GM12878 (cell line): Measurements from ENCODE around the gene ZNF45. TPM values are rescaled to one million over a fixed set of nuclear protein-coding genes. Genes with fewer than 3 reads are reported as not detected.

ENCODE experiments used
- CBX3 ChIP-seq: fragments of 200-600 bp; sonication (generic); IDR thresholded peaks from 2 replicates; pipeline ENCODE4 v1.6.1; 2016; ENCODE audit warnings: low read depth, borderline replicate concordance
- CEBPB ChIP-seq, 2 experiments: fragments of 150-350 bp in 1 of 2; IDR thresholded peaks; 2 replicates each; pipeline ENCODE4 v1.6.1; 2012 to 2014; ENCODE audit warnings: low read depth in 2 of 2, low read length in 2 of 2, borderline replicate concordance in 1 of 2, inconsistent platforms in 1 of 2
- CHD1 ChIP-seq: IDR thresholded peaks from 2 replicates; pipeline ENCODE4 v1.6.1; 2012; ENCODE audit warnings: low read depth, low read length, improper control_type of control experiment
- EP300 ChIP-seq, 2 experiments: fragments of 150-350 bp in 1 of 2; IDR thresholded peaks; 2 replicates each; pipeline ENCODE4 v1.6.1; 2011 to 2012; ENCODE audit warnings: low read depth in 2 of 2, low read length in 2 of 2, borderline replicate concordance in 1 of 2, improper control_type of control experiment in 1 of 2, inconsistent platforms in 1 of 2; ENCODE audit not compliant: control insufficient read depth in 1 of 2
- ESRRA ChIP-seq: IDR thresholded peaks from 2 replicates; pipeline ENCODE4 v1.6.1; 2012; ENCODE audit warnings: mild to moderate bottlenecking, low read length, improper control_type of control experiment
- FOS ChIP-seq: IDR thresholded peaks from 3 replicates; pipeline ENCODE4 v1.6.1; 2011; ENCODE audit warnings: borderline replicate concordance; ENCODE audit not compliant: insufficient read length; ENCODE audit errors: extremely low read depth
- FOXM1 ChIP-seq: IDR thresholded peaks from 2 replicates; pipeline ENCODE4 v1.6.1; 2012; ENCODE audit warnings: low read depth, mild to moderate bottlenecking, inconsistent platforms, low read length, moderate library complexity
- GABPA ChIP-seq: IDR thresholded peaks from 2 replicates; pipeline ENCODE4 v1.6.1; 2014; ENCODE audit warnings: antibody characterized with exemption, low read depth, mild to moderate bottlenecking, inconsistent platforms
- HDAC2 ChIP-seq: fragments of 200-600 bp; sonication (generic); IDR thresholded peaks from 2 replicates; pipeline ENCODE4 v1.6.1; 2017
- KAT2A ChIP-seq: conservative IDR thresholded peaks from 2 replicates; pipeline ENCODE4 v1.6.1; 2011; ENCODE audit warnings: low read depth, low read length; ENCODE audit not compliant: control insufficient read depth
- MYB ChIP-seq: fragments of 150-350 bp; IDR thresholded peaks from 2 replicates; pipeline ENCODE4 v1.6.1; 2014; ENCODE audit warnings: mild to moderate bottlenecking, low read depth, low read length, borderline replicate concordance
- NR2C1 ChIP-seq: fragments of 450-650 bp; IDR thresholded peaks from 2 replicates; pipeline ENCODE4 v1.6.1; 2017; ENCODE audit warnings: antibody characterized with exemption, mild to moderate bottlenecking, moderate library complexity
- NRF1 ChIP-seq: conservative IDR thresholded peaks from 2 replicates; pipeline ENCODE4 v1.6.1; 2011; ENCODE audit warnings: mild to moderate bottlenecking, low read depth, low read length, improper control_type of control experiment
- PML ChIP-seq: IDR thresholded peaks from 2 replicates; pipeline ENCODE4 v1.6.1; 2012; ENCODE audit warnings: low read length, inconsistent platforms
- SPI1 ChIP-seq: IDR thresholded peaks from 2 replicates; pipeline ENCODE4 v1.6.1; 2011; ENCODE audit warnings: low read depth, mild to moderate bottlenecking, low read length, moderate library complexity, borderline replicate concordance; ENCODE audit not compliant: insufficient read depth
- SREBF2 ChIP-seq: IDR thresholded peaks from 2 replicates; pipeline ENCODE4 v1.6.1; 2012; ENCODE audit warnings: mild to moderate bottlenecking, low read length
- SUPT20H ChIP-seq: IDR thresholded peaks from 2 replicates; pipeline ENCODE4 v1.6.1; 2011; ENCODE audit warnings: low read depth, mild to moderate bottlenecking, low read length, moderate library complexity, borderline replicate concordance; ENCODE audit not compliant: control insufficient read depth
- SUZ12 ChIP-seq: fragments of 200-600 bp; sonication (generic); IDR thresholded peaks from one replicate; pipeline ENCODE4 v1.6.1; 2018; ENCODE audit warnings: antibody characterized with exemption, mild to moderate bottlenecking; ENCODE audit not compliant: unreplicated experiment
- TARDBP ChIP-seq: IDR thresholded peaks from 2 replicates; pipeline ENCODE4 v1.6.1; 2016; ENCODE audit warnings: borderline replicate concordance
- WRNIP1 ChIP-seq: IDR thresholded peaks from 2 replicates; pipeline ENCODE4 v1.6.1; 2011; ENCODE audit warnings: low read depth, low read length, improper control_type of control experiment, borderline replicate concordance
- YBX1 ChIP-seq: fragments of 450-650 bp; IDR thresholded peaks from 2 replicates; pipeline ENCODE4 v1.6.1; 2016; ENCODE audit warnings: antibody characterized with exemption
- ZNF384 ChIP-seq: IDR thresholded peaks from 2 replicates; pipeline ENCODE4 v1.6.1; 2012; ENCODE audit warnings: low read depth, mild to moderate bottlenecking, low read length, improper control_type of control experiment, borderline replicate concordance
- polyA plus RNA-seq, 11 experiments: library from polyadenylated mRNA; depleted of rRNA in 4 of 11; unstranded in 6 of 11; stranded (reverse) in 5 of 11; fragments of >200 nt; fragmentation: Nextera tagmentation in 4 of 11; fragmentation: Illumina TruSeq in 1 of 11; extraction: Ambion mirVana in 4 of 11; extraction: Trizol in 1 of 11; gene quantifications; 1 replicate in 1 of 11; 2 replicates in 10 of 11; pipeline versions ENCODE4 v1.2.1 to v1.2.3, GENCODE V29; 2011 to 2016; ENCODE audit warnings: inconsistent platforms in 2 of 11, missing spikeins in 2 of 11, low read depth in 1 of 11
- total RNA-seq, 4 experiments: library from RNA; depleted of rRNA in 3 of 4; stranded (reverse); fragments of >200 nt in 3 of 4; fragmentation: Illumina TruSeq in 1 of 4; extraction: Trizol in 1 of 4; gene quantifications; 2 replicates each; pipeline versions ENCODE4 v1.2.1 to v1.2.3, GENCODE V29; 2013 to 2021
- TF ChIP-seq, protein P1 (sequence below): IDR thresholded peaks from 2 replicates; pipeline ENCODE4 v1.6.1; 2012; ENCODE audit warnings: low read depth, low read length, improper control_type of control experiment
- TF ChIP-seq, protein P2 (sequence below): IDR thresholded peaks from 2 replicates; pipeline ENCODE4 v1.6.1; 2011; ENCODE audit warnings: borderline replicate concordance, low read depth, mild to moderate bottlenecking, moderate library complexity, mixed read lengths, low read length; ENCODE audit not compliant: insufficient read depth; ENCODE audit errors: extremely low read length
- TF ChIP-seq, protein P3 (sequence below): IDR thresholded peaks from 2 replicates; pipeline ENCODE4 v1.6.1; 2012; ENCODE audit warnings: low read length, inconsistent platforms
- TF ChIP-seq, protein P4 (sequence below): fragments of 450-650 bp; IDR thresholded peaks from 2 replicates; pipeline ENCODE4 v1.6.1; 2017; ENCODE audit warnings: mild to moderate bottlenecking, low read depth, inconsistent platforms; ENCODE audit not compliant: poor library complexity, severe bottlenecking

Gene ZNF45
- total and polyA plus RNA-seq, 10 of the 15 experiments (the other 5 are each of a cell fraction or from before 2014, with no cell fraction given): 4.2 to 23.1 (median 15.9) TPM

DNA sequence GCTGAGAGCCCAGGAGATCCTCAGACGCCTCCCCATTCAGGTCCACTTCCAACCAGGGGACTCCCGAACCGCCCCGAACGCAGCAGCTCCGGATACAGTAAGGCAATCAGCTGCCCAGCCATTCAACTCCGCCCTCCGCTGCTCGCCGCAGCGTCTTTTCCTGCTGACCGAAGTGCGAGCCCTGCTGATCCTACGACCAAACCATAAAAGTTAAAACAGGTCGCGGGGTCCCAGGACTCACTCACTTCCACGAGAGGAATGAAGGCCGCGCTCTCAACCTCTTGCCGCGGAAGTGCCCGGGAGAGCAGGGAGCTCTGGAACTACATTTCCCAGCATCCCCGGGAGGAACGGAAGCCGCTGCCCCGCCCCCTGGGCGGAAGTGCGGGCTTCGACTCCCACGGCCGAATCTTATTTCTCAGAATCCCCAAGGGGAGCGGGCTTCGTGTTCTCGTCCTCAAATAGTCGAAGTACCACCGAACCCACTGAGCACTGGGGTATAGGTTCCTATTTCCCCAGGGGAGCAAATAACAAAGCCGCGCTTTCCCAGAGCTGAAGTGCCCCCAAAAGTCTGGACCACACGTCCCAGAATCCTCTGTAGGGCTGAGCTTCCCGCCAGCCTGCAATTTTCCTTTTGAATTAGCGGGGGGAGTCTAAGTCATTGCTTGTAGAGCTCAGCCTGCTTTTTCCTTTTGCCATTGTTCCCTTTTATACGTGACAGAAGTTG is at the start of gene ZNF45 (continued):
- no peak for TF ChIP-seq YBX1
- peak; percentile 97 for TF ChIP-seq GABPA
- TF ChIP-seq MYB: no peak
- TF ChIP-seq, protein P1, sequence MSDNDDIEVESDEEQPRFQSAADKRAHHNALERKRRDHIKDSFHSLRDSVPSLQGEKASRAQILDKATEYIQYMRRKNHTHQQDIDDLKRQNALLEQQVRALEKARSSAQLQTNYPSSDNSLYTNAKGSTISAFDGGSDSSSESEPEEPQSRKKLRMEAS: no peak
- TF ChIP-seq, protein P2, sequence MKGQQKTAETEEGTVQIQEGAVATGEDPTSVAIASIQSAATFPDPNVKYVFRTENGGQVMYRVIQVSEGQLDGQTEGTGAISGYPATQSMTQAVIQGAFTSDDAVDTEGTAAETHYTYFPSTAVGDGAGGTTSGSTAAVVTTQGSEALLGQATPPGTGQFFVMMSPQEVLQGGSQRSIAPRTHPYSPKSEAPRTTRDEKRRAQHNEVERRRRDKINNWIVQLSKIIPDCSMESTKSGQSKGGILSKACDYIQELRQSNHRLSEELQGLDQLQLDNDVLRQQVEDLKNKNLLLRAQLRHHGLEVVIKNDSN: no peak
- TF ChIP-seq NR2C1: peak; percentile 63
- no peak; the same call in none of the 2 replicates for TF ChIP-seq PML
- TF ChIP-seq SREBF2: peak; percentile 45; the same call in 1 of the 2 replicates
- no peak for TF ChIP-seq CHD1
- 0 out of 2 replicates have a peak, but pooled peaks have one; percentile 57 for TF ChIP-seq WRNIP1
- TF ChIP-seq KAT2A: no peak
- no peak for TF ChIP-seq ESRRA
- no peak for TF ChIP-seq ZNF384
- no peak for TF ChIP-seq CBX3
- peak; percentile 62; the same call in 1 of the 2 replicates for TF ChIP-seq TARDBP
- TF ChIP-seq, protein P3, sequence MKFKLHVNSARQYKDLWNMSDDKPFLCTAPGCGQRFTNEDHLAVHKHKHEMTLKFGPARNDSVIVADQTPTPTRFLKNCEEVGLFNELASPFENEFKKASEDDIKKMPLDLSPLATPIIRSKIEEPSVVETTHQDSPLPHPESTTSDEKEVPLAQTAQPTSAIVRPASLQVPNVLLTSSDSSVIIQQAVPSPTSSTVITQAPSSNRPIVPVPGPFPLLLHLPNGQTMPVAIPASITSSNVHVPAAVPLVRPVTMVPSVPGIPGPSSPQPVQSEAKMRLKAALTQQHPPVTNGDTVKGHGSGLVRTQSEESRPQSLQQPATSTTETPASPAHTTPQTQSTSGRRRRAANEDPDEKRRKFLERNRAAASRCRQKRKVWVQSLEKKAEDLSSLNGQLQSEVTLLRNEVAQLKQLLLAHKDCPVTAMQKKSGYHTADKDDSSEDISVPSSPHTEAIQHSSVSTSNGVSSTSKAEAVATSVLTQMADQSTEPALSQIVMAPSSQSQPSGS: no peak
- no peak for TF ChIP-seq CEBPB (IDR thresholded peaks at IDR 0.05; ENCODE audit: borderline replicate concordance in 1 of 2, low read depth in 2 of 2, low read length in 2 of 2)
- no peak for TF ChIP-seq HDAC2
- TF ChIP-seq EP300 (IDR thresholded peaks at IDR 0.05; ENCODE audit: borderline replicate concordance in 1 of 2, control insufficient read depth in 1 of 2, low read depth in 2 of 2, low read length in 2 of 2): no peak
- no peak for TF ChIP-seq SUPT20H
- TF ChIP-seq, protein P4, sequence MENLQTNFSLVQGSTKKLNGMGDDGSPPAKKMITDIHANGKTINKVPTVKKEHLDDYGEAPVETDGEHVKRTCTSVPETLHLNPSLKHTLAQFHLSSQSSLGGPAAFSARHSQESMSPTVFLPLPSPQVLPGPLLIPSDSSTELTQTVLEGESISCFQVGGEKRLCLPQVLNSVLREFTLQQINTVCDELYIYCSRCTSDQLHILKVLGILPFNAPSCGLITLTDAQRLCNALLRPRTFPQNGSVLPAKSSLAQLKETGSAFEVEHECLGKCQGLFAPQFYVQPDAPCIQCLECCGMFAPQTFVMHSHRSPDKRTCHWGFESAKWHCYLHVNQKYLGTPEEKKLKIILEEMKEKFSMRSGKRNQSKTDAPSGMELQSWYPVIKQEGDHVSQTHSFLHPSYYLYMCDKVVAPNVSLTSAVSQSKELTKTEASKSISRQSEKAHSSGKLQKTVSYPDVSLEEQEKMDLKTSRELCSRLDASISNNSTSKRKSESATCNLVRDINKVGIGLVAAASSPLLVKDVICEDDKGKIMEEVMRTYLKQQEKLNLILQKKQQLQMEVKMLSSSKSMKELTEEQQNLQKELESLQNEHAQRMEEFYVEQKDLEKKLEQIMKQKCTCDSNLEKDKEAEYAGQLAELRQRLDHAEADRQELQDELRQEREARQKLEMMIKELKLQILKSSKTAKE: no peak
- no peak for TF ChIP-seq FOS
- TF ChIP-seq SUZ12: no peak
- TF ChIP-seq FOXM1: no peak
- peak; percentile 76 for TF ChIP-seq SPI1
- TF ChIP-seq NRF1: no peak
